Endothelial cell of umbilical vein (primary cell): ENCODE results near the gene ASIC4.

Experiments
- EZH2 ChIP-seq: IDR thresholded peaks from 2 replicates; pipeline ENCODE4 v1.6.1; 2012; ENCODE audit warnings: borderline replicate concordance, low read depth, mild to moderate bottlenecking, moderate library complexity, low read length, inconsistent platforms; ENCODE audit not compliant: severe bottlenecking
- FOS ChIP-seq: IDR thresholded peaks from 2 replicates; pipeline ENCODE4 v1.6.1; 2011; ENCODE audit warnings: mild to moderate bottlenecking, low read length, moderate library complexity, borderline replicate concordance; ENCODE audit not compliant: insufficient read depth
- MYC ChIP-seq: IDR thresholded peaks from one replicate; pipeline ENCODE4 v1.6.1; 2011; ENCODE audit warnings: mild to moderate bottlenecking, low read depth, low read length
- POLR2A ChIP-seq: IDR thresholded peaks from 2 replicates; pipeline ENCODE4 v1.6.1; 2012; ENCODE audit warnings: low read depth, mild to moderate bottlenecking, control low read depth, low read length
- POLR2AphosphoS5 ChIP-seq: IDR thresholded peaks from 2 replicates; pipeline ENCODE4 v1.6.1; 2012; ENCODE audit warnings: low read depth, mild to moderate bottlenecking, control low read depth, low read length, moderate library complexity; ENCODE audit not compliant: insufficient read depth
- TF ChIP-seq, protein P1 (sequence below): IDR thresholded peaks from 2 replicates; pipeline ENCODE4 v1.6.1; 2011; ENCODE audit not compliant: insufficient read depth, insufficient read length
- TF ChIP-seq, protein P2 (sequence below), 2 donors: IDR thresholded peaks; 1 replicate in 1 of 2; 2 replicates in 1 of 2; pipeline ENCODE4 v1.5.1; 2011; ENCODE audit warnings: low read length in 2 of 2, mild to moderate bottlenecking in 2 of 2, moderate library complexity in 2 of 2, control low read depth in 1 of 2, inconsistent platforms in 1 of 2, low read depth in 1 of 2; ENCODE audit not compliant: insufficient read depth in 1 of 2; ENCODE audit errors: extremely low read depth in 1 of 2

DNA sequence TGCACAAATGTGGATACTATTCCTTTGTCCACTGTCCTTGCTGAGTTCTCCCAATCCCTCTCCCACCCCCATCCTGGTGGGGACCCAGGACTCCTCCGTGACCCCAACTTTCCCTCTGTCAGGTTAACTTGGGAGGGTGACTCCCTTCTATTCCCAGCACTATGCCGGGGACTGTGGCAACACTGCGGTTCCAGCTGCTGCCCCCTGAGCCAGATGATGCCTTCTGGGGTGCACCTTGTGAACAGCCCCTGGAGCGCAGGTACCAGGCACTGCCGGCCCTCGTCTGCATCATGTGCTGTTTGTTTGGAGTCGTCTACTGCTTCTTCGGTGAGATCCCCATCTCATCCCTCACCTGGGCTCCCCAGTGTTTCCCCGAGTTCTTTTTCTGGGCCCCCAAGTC, 30.3 kb downstream of the ASIC4 start:
- TF ChIP-seq, protein P1, sequence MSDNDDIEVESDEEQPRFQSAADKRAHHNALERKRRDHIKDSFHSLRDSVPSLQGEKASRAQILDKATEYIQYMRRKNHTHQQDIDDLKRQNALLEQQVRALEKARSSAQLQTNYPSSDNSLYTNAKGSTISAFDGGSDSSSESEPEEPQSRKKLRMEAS, result no peak
- TF ChIP-seq, protein P2, sequence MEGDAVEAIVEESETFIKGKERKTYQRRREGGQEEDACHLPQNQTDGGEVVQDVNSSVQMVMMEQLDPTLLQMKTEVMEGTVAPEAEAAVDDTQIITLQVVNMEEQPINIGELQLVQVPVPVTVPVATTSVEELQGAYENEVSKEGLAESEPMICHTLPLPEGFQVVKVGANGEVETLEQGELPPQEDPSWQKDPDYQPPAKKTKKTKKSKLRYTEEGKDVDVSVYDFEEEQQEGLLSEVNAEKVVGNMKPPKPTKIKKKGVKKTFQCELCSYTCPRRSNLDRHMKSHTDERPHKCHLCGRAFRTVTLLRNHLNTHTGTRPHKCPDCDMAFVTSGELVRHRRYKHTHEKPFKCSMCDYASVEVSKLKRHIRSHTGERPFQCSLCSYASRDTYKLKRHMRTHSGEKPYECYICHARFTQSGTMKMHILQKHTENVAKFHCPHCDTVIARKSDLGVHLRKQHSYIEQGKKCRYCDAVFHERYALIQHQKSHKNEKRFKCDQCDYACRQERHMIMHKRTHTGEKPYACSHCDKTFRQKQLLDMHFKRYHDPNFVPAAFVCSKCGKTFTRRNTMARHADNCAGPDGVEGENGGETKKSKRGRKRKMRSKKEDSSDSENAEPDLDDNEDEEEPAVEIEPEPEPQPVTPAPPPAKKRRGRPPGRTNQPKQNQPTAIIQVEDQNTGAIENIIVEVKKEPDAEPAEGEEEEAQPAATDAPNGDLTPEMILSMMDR (IDR thresholded peaks at IDR 0.05; ENCODE audit: extremely low read depth in 1 of 2, insufficient read depth in 1 of 2, low read depth in 1 of 2, low read length in 2 of 2), result no peak
- TF ChIP-seq POLR2AphosphoS5 (no peak), POLR2A (no peak), EZH2 (no peak), FOS (no peak), MYC (no peak)
